HL-60 (cell line): ENCODE data around the gene PCDH12.
A peak's percentile ranks its signal among the peaks of the same experiment; 100 is the strongest.

Experiments used
- DNase-seq, 2 experiments: peaks; one replicate each; pipeline ENCODE4 v3.0.0-alpha.2; 2010 to 2020; ENCODE audit warnings: low read depth in 1 of 2, low spot score in 1 of 2
- H3K27ac ChIP-seq: fragments of 250-450 bp; sonication (Bioruptor Pico); replicated peaks from 2 replicates; pipeline ENCODE4 v1.5.1; 2020; ENCODE audit warnings: mild to moderate bottlenecking, moderate library complexity
- H3K27me3 ChIP-seq: fragments of 250-450 bp; sonication (Bioruptor Pico); 2 replicates; pipeline ENCODE4 v1.5.1; 2021; ENCODE audit warnings: mild to moderate bottlenecking, moderate library complexity; ENCODE audit not compliant: insufficient read depth, poor library complexity, severe bottlenecking
- H3K4me3 ChIP-seq: replicated peaks from 2 replicates; pipeline ENCODE4 v1.5.1; 2011; ENCODE audit warnings: mild to moderate bottlenecking, control low read depth, low read length; ENCODE audit not compliant: insufficient read depth
- GABPA ChIP-seq: IDR thresholded peaks from 2 replicates; pipeline ENCODE4 v1.6.1; 2012; ENCODE audit warnings: low read depth
- POLR2AphosphoS5 ChIP-seq: IDR thresholded peaks from 2 replicates; pipeline ENCODE4 v1.6.1; 2012; ENCODE audit warnings: low read depth
- SPI1 ChIP-seq: IDR thresholded peaks from 2 replicates; pipeline ENCODE4 v1.6.1; 2012; ENCODE audit warnings: low read depth, mild to moderate bottlenecking, borderline replicate concordance
- TF ChIP-seq, protein P1 (sequence below): IDR thresholded peaks from one replicate; pipeline ENCODE4 v1.5.1; 2011; ENCODE audit warnings: low read length, control low read depth, inconsistent platforms; ENCODE audit not compliant: insufficient read depth
- TF ChIP-seq, protein P2 (sequence below): IDR thresholded peaks from 2 replicates; pipeline ENCODE4 v1.6.1; 2012; ENCODE audit warnings: low read depth; ENCODE audit not compliant: insufficient replicate concordance

PCDH12 gene

DNA sequence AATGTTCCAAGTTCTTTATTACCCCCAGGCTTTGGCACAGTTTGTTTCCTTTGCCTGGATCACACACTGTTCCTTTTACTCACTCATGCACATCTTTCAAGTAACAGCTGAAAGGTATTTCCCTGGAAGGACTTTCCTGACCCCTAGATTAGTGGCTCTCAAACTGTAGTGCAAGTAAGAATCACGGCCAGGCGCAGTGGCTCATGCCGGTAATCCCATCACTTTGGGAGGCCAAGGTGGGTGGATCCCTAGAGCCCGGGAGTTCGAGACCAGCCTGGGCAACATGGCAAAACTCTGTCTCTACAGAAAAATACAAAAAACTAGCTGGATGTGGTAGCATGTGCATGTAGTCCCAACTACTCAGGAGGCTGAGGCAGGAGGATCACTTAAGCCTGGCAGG lies 53.5 kb downstream of the PCDH12 start:
- Histone ChIP-seq H3K27ac (no peak overlapping the region), H3K4me3 (no peak overlapping the region), H3K27me3 (no peaks in the 10 kb centered on the region)
- TF ChIP-seq, protein P1, sequence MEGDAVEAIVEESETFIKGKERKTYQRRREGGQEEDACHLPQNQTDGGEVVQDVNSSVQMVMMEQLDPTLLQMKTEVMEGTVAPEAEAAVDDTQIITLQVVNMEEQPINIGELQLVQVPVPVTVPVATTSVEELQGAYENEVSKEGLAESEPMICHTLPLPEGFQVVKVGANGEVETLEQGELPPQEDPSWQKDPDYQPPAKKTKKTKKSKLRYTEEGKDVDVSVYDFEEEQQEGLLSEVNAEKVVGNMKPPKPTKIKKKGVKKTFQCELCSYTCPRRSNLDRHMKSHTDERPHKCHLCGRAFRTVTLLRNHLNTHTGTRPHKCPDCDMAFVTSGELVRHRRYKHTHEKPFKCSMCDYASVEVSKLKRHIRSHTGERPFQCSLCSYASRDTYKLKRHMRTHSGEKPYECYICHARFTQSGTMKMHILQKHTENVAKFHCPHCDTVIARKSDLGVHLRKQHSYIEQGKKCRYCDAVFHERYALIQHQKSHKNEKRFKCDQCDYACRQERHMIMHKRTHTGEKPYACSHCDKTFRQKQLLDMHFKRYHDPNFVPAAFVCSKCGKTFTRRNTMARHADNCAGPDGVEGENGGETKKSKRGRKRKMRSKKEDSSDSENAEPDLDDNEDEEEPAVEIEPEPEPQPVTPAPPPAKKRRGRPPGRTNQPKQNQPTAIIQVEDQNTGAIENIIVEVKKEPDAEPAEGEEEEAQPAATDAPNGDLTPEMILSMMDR = no peak
- TF ChIP-seq POLR2AphosphoS5 (no peak), GABPA (no peak), SPI1 (no peak)
- TF ChIP-seq, protein P2, sequence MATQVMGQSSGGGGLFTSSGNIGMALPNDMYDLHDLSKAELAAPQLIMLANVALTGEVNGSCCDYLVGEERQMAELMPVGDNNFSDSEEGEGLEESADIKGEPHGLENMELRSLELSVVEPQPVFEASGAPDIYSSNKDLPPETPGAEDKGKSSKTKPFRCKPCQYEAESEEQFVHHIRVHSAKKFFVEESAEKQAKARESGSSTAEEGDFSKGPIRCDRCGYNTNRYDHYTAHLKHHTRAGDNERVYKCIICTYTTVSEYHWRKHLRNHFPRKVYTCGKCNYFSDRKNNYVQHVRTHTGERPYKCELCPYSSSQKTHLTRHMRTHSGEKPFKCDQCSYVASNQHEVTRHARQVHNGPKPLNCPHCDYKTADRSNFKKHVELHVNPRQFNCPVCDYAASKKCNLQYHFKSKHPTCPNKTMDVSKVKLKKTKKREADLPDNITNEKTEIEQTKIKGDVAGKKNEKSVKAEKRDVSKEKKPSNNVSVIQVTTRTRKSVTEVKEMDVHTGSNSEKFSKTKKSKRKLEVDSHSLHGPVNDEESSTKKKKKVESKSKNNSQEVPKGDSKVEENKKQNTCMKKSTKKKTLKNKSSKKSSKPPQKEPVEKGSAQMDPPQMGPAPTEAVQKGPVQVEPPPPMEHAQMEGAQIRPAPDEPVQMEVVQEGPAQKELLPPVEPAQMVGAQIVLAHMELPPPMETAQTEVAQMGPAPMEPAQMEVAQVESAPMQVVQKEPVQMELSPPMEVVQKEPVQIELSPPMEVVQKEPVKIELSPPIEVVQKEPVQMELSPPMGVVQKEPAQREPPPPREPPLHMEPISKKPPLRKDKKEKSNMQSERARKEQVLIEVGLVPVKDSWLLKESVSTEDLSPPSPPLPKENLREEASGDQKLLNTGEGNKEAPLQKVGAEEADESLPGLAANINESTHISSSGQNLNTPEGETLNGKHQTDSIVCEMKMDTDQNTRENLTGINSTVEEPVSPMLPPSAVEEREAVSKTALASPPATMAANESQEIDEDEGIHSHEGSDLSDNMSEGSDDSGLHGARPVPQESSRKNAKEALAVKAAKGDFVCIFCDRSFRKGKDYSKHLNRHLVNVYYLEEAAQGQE = no peak
- DNase-seq = no peak

DNA sequence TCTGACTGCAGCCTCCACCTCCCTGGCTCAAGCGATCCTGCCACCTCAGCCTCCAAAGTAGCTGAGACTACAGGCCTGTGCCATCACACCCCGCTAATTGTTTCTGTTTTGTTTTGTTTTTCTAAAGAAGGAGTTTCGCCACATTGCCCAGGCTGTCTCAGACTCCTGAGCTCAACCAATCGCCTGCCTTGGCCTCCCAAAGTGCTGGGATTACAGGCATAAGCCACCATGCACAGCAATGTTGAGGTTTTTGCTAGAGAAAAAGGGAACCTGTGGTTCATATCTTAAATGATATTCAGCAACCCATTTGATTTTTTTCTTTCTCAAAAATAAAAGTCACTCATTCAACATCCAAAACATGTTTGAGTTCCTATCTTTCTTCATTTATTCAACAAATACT lies 54.7 kb downstream of the PCDH12 start:
- Histone ChIP-seq H3K27me3 (no peaks in the 10 kb centered on the region), H3K27ac (peak overlapping the region; percentile 35; the same call in 1 of the 2 replicates), H3K4me3 (no peak overlapping the region)
- TF ChIP-seq, protein P1 = no peak
- TF ChIP-seq POLR2AphosphoS5 (peak; percentile 31; the same call in 1 of the 2 replicates), SPI1 (peak; percentile 22; the same call in 1 of the 2 replicates)
- TF ChIP-seq, protein P2 = no peak
- DNase-seq = peak in 1 of 2 experiments; percentile 91

DNA sequence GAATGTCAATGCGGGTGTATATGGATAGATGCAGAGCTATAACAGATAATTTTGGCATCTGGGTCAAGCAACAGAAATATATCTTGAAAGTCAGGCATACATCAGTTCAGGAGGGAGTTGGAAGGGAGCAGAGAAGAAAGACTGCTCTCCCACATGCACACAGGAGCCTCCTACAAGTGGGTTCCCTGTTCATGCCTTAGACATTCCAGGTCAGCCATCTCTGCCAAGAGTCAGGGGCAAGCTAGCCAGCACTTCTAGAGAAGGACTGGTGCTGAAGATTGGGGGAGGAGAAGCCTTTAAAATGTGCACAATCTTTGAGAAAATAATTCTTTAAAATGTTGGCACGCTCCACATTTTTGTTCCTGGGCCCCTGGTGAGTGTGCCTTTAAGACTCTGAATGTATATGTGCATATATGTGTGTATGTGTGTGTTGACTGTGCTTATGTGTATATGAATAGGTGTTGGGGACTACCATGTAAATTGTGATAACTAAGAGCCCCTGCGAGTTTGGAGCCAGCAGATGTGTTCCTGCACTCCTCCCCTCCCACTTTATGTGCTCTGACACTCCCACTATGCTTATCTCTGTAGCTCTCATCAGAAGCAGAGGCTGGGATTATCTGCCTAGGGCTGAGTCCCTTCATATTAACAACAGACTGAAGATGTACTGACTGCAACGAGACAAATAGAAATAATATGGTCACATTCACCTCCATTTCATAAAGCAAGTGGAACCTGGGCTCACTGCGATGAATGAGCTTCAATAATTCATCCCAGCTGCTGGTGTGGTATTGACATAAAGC lies 55.8 kb downstream of the PCDH12 start:
- TF ChIP-seq GABPA = no peak
- TF ChIP-seq, protein P2 = no peak
- no peak for TF ChIP-seq POLR2AphosphoS5
- no peak for DNase-seq
- Histone ChIP-seq H3K4me3 (no peak overlapping the region), H3K27me3 (no peaks in the 10 kb centered on the region), H3K27ac (no peak overlapping the region)
